AG08396 (cell line): ENCODE data around the gene CCNQ.

Experiments used
- DNase-seq: peaks from one replicate; pipeline ENCODE4 v3.0.0; 2012; ENCODE audit warnings: low spot score, mixed read lengths

CCNQ gene

DNA sequence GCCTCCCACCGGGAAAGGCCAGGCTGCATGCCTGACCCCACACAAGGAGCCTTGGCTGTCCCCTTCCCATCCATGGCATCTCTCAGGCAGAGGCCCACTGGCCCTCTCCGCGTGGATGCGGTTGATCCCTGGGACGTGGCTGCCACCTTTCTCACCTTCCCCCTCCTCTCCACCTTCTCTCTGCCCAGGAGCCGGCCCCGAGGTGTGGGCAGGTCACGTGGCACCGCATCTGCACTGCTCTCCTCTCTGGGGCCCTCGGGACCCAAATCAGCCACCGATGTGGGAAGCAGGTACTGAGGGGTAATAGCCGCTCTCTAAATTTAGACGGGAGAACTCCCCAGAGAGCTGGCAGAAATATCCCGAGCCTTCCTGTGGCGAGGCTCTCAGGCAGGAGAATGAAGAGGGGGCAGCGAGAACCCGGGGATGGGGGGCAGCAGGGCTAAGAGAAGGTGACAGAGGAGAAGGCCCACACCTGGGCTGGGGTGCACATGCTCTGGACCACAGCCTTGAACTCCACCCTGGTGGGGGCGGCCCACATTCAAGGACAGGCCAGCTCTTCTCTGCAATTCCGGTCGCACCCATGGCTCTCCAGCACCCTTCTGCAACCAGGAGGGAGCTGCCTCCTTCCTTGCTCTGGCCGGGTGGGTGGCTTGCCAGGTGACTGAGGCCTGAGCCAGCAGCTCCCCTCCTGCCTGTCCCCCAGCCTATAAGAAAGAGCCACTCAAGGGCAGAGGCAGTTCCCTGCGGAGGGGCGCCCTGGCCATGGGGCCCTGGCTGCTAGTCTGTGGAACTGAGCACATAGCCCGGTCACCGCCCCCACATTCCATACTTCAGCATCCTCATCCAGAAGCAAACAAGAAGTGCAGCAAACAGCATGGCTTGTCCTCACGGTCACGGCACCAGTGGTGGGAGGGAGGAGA lies 38.4 kb upstream of the CCNQ start:
- DNase-seq = no peak

DNA sequence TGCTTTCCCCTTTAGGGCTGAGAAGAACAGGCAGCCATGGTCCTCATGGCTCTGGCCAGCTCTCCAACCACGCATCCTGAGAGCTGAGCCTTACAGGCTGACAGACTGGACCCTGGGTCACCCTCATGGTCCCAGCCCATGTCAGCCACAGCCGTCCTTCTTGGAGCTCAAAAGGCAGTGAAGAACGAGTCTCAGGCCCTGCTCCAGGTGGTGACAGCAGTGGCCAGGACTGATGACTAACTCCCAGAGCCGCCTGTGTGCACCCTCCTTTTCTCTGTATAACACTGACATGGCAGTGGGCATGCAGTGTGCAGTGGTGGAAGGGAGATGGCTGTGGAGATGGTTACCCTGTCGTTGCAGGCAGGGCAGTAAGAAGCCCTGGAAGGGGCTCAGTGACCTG lies 37.8 kb upstream of the CCNQ start:
- DNase-seq = no peak

DNA sequence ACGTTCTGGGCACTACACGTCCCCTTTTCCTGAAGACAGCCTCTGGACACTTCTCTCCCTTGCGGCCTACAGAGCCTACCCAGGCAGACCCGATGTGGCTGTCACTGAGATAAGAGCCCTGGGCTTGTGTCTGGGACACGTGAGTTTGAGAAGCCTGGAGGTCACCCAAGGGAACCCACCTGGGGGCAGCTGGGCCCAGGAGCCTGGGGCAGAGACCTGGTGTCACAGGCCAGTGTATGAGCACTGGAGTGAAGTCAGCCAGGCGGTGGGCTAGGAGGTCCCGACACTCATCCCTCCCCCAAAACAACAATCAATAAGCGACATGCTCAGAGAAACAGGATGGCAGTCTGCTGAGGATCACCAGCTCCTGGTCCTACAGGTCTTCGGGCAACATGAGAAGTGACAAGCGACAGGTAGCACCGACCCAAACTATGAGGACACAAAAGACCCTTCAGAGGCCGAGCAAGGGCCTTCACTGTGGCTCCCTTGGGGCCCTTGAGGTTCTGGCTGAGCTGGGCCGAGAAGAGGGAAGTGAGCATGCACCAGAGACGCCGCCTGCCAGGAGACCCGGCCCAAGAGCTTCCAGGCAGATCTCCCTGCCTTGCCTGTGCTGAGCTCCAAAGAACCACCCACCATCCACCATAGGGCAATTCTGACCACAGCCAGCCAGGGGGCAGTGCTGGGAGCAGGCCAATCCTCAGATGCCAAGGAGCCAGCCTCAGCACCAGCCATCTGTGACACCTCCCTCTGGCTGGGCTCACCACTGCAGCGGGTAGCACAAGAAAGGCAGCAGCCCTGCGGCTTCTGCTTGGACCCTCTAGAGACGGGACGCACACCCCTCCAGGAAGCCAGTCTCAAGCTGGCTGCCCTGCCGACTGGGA lies 37.1 kb upstream of the CCNQ start:
- no peak for DNase-seq

DNA sequence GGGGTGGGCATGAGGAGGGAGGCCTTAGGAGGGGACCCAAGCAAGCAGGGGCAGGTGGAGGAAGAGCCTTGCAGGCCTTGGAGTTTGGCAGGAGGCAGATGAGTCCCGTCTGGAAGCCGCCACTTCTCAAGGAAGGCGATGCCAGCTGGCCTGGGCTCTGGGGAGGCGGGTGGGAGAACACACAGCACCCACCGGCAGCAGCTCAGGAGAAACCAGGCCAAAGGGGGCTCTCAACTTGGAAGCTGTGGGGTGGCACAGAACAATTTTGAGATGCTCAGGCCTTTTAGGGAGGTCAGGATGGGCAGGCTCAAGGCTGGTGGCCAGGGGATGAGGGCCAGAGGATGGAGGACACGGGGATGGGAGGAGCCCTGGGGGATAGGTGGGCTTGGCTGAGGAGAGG lies 36.4 kb upstream of the CCNQ start:
- no peak for DNase-seq

DNA sequence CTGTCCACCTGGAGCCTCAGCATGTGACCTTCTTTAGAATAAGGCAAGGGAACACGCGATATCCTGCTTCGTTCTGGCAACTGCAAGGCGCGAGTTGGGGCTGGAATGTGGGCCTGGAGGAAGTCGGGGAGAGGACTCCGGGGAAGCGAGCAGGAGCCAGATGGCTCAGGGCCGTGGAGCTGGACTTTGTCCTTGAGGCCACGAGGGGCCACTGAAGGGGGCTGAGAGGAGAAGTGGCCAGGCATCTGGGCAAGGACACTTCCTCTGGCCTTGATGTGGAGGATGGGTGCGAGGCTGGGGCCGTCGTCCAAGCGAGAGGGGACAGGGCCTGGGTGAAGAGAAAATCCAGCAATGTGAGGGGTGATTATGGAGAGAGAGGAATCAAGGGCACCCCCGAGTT lies 35.9 kb upstream of the CCNQ start:
- DNase-seq = no peak

DNA sequence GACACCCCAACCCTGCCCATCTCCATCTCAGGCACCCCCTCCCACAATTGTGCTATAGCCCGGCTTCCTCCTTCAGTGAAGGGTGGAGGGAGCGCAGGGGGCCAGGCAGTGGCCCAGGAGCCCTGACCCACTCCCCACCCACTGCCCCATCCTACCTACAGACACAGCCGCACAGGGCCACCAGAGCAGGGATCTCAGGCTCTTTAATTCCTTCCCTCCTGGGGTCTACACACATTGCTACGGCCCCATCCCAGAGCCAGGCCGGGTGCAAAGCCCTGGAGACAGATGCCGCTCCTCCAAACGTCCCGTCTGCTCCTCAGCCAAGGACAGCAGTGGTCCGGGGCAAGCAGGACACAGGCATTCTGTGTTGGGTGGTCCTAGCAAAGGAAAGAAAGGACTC lies 35.3 kb upstream of the CCNQ start:
- no peak for DNase-seq

DNA sequence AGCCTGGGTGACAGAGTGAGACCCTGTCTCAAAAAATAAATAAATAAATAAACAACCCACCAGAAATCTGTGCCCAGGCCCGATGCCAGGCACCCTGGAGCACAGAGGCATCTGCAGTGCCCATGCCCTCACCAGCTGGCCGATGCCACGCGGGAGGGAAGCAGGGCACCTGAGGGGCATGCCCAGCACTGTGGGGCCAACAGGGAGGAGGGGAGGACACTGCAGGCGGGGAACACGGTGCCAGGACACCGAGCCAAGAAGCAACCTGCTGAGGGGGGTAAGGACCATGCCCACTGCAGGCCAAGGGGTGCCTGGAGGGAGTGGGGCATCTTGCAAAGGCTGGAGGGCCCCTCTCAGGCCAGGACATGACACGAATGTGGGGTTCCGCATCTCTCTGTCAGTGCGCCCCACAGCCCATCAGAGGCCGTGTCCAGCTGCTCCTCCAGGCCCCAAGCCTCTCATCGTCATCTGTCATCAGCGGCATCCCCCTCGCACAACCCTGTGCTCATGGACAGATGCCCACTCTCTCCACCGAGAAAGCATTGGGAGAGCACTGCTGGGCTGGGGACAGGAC lies 34.8 kb upstream of the CCNQ start:
- DNase-seq = no peak

DNA sequence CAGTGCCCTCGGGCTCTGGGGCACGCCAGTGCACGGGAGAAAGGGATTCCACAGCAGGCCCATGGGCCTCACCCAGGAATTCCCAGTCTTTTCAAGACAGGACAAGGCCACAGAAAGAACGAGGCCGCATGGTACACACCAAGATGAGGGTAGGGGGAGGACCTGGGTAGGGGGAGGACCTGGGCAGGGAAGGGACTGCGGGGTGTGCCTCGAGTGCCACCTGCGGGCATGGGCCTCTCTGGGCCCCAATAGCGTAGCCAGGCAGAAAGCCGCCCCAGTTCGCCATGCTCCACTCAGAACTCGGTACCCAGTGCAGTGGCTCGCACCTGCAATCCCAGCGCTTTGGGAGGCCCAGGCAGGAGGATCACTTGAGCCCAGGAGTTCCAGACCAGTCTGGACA lies 34.1 kb upstream of the CCNQ start:
- DNase-seq = no peak

DNA sequence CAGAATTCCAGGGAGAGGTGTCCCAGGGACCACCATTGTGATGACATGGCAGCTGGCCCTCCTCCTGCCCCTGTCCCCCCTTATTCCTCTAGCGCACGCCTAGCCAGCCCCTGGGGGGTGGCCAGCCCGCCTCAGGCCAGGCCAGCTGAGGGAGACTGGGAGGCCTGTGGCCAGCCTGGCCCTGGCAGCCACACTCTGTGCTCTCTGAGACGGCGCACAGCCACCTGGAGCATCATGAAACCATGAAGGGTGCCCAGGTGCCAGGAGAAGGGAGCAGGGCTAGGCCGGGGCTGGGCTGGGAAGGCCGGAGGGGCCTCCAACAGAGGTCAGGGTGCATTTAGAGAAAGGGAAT lies 33.6 kb upstream of the CCNQ start:
- DNase-seq = no peak

DNA sequence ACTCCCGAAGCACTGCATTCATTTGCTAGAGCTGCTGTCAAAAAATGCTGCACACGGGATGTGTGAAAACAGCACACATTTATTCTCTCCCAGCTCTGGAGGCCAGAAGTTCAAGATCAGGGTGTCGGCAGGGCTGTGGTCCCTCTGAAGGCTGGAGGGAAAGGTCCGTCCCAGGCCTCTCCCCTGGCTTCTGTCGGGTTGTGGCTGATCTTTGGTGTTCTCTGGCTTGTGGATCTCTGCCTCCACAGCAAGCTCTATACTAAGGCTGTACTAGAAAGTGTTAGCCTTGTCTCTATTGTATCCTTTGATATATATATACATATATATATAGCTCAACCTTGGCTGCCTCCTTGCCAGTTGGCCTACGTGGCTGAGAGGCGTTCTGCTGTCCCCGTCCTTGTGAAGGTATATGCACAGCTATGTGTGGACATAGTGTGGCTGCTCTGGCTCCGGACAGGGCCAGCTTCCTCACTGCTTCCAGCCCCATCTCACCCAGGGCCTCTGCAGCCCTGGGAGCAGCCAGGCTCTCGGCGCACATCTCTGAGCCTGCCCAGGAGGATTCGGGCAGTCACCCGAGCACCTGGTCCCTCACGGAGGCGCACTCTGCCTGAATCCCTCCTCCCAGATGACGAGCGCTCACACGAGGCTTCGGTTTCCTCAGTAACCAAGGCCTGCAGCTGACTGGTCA lies 33.1 kb upstream of the CCNQ start:
- no peak for DNase-seq

DNA sequence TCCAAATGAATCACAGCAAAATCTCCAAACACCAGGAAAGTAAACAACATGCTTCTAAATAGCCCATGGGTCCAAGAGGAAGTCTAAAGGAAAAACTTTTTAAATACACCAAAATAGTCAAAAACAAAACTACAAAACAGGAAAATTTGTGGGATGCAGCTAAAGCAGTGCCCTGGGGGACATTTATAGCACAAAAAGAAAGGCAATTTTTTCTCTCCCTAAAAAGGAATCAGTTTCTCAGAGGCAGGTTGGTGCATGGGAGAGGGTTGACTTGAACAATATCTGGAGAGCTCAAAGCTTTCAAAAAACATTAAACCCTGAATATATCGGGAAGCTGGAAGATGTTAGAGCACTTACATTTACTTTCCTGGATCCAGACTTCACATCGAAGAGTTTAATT lies 32.4 kb upstream of the CCNQ start:
- no peak for DNase-seq

DNA sequence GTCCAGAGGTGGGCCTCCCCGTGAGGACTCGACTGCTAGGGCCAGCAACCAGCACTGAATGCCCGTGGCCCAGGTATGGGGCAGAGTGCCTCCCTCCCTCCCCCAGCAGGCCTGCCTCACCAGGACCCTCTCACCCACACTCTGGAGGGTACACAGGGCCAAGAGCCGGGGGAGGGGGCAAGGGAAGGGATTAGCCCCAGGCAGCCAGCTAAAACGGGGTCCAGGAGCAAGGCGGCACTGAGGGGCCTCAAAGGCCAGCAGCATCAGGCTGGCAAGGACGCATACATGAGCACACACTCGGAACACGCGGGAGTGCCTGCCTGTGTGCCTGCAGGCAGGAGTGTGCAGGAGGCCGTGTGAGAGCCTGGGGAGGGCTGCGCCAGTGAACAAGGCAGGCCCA lies 29.7 kb upstream of the CCNQ start:
- no peak for DNase-seq

DNA sequence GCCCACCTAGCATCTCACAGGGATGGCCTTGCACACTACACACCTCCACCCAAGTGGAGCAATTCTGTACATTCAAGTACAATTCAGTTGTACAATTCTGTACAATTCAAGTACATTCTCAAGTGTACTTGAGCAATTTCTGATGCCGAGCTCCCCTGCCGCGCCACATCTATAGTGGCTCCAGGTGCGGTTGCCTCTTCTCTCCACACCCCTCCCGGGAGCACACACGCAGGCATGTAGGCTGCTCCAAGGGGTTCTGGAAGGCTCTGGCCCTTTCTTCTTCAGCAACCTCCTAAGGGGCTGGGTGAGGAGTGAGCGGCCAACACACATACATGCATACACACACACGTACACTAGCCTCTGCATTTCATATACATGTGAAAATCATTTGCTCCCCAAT lies 29.2 kb upstream of the CCNQ start:
- DNase-seq = no peak

DNA sequence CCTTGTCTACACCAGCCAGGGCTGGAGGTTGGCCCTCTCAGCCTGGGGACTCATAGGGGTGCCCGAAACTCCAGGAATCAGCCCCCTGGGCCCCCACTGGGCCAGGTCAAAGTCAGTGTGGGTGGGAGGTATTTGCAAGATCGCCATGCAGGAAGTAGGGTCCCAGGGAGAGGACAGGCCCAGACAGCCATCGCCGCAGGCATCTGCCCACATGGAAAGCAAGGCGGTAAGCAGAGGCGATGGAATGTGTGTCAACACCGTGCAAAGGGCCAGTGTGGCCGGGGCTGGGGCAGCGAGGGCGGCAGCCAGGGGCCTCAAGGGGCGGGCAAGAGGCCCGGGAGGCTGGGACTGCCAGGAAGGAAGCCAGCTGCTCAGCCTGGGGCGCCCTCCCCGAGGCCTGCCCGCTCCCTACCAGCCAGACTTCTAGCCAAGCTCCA lies 28.8 kb upstream of the CCNQ start:
- DNase-seq = no peak

DNA sequence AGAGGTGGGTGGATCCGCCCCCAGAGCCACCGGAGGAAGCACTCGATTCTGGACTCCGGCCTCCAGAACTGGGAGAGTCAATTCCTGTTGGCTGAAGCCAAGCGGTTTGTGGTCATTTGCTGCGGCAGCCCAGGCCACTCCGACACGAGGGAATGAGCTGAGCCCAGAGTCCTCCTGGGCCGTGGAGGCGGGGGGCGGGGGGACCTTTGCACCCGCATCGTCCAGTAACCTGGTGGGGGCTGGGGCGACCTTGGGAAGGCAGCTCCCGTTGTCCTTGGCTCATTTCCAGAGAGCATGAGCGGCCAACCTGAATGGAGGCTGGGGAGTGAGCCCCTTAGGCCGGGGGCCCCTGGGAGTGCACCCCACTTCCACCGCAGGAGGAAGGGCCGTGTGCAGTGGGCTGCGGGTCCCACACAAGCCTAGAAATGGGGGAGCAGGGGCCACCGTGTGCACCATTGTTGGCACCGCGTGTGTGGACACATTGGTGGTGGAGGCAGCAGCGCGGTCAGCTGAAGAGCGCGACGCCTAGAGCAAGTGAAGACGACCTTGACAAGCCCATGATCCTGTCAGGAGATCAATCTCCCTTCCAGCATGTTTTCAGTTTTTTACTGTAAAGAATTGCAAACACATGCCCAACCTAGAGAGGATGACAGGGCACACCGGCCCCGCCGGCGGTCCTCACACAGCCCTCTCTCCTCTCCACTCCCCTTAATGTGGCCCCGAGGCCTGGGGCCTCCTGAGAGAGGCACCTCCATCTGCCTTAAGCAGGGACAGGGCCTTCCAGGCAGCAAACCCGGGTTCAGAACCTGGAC lies 28.1 kb upstream of the CCNQ start:
- no peak for DNase-seq

DNA sequence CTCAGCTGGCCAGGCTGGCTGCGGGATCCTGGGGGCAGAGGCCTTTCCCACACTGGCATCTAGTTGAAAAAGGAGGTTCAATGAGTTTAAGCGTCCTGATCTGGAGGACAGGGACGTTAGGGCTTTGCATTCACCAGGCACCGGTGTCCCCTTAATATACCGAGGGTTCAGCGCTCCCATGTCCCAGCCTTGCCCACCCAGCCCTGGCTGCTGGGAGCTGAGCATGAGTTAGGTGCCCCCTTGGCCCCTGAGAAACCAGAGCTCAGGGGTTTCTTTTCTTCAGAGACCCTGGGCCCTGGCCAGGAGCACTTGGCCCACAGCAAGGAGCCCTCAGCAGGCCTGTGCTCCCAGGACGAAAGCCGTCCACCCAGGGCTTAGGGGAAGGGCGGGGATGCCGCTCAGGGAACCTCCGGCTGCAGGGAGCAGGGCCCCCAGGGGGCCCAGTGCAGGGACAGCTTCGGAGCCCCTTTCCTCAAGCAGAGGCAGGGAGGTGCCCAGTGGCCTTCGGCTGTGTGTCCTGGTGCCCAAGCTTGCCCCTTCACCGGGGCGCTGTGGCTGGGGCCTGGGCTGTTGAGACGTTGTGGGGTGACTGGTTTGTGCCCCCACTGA lies 27.2 kb upstream of the CCNQ start:
- DNase-seq = no peak

DNA sequence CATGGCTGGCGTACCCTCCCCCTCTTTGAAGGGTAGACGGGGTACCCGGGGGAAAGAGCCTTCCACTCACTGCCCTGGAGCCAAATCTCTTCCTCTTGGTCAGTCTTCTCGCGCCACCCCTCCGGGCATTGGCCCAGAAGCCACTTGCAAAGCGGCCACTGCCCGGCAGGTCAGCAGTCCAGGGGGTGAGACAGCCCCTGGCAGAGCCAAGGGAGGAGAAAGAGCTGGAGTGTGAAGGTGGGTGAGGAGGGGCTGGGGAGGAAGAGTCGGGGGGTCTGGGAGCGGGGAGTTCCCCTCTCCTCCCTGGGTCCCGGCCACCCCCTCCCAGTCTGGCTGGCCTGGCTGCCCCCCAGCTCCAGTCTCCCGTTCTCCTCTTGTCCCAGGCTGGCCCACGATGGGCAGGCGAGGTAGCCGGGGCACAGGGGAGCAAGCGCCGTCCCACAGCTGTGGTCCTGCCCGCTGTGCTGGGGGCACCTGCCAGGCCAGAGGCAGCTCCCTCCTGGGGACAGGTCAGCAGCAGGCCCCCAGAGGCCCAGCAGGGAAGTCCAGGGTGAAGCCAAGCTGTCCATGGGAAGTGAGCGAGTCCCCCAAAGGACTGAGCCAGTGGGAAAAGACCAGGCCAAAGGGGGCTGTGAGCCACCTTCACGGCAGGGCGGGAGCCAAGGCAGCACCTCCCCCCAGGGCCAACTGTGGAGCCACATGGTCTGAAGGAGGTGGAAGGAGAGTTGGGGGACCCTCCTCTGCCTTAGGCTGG lies 26.5 kb upstream of the CCNQ start:
- DNase-seq = no peak

DNA sequence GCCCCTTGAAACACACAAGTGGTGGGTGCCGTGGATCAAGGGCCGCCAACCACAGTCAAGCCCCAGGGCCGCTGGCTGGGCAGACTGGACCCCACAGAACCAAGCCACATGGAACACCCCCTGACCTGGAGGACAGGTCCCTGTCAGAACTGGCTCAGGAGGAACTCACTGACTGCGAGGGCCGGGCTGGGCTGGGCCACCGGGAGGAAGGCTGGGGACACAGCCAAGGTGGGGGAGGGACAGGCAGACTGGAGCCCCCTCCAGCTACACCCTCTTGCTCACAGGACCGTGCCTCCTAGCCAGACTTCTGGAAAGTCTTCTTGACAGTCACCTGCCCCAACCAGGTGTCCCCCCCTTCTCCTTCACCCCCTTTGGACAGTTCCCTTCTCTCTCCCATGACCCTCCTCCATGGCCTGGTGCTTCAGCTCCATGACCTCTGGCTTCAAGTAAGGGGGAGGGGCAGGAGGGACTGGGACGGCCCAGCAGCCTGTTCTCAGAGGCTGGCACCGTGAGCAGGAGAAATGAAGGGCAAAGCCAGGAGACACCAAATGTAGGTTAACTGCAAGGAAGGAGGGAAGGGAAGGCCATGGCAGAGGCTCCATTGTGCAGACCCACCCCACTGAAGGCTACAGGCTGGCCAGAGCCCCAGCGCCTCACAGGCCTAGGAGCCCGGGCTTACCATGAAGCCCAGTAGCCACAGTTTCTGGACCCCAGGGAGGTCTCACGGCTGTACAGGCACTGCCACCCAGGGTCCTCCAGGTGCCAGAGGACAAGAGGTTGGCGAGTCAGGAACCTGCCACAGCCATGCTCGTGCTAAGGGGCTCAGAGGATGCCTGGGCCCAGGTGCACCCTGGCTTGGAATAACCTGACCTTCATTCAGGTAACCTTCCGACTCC lies 25.5 kb upstream of the CCNQ start:
- no peak for DNase-seq

DNA sequence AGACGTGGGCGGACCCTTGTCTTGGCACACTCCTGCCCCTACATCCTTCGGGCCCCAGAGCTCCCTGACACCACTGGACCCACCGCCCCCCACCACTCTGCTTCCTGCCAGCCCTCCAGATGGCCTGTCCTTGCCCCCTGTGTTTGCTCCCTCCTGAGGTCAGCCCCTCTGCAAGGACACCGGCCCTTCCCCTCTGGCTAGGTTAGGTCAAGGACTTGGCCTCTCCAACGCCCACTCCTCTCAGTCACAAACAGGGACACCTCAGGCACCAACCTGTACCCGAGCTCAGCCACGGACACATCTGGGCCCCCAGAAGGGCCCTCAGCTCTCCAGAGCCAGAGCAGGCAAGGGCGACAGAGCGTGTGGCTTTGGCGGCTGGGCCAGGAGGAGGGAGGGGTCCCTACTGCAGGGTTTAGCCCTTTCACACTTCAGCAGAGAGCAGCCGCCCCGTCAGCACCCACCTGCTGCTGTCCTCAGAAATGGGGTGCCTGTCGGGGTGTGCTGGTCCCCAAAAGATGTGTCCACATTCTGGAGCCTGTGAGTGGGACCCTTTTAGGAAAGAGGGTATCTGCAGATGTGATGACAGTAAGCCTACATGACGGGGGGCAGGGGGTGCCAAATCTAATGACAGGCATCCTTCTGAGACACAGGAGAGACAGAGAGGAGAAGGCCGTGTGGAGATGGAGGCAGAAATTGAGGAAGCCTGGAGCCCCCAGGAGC lies 24.5 kb upstream of the CCNQ start:
- no peak for DNase-seq
